HG02973 (cell line): ENCODE data around the gene R3HDM4.
"Not testable (repeated sequence)": the region's sequence is repeated elsewhere in the genome, so short reads cannot be mapped to it uniquely, and the experiment has no call there.

ENCODE experiments used
- ATAC-seq: cut with Tn5 transposase; IDR thresholded peaks from one replicate; pipeline ENCODE4 v1.9.1; 2021; ENCODE audit warnings: moderate library complexity; ENCODE audit not compliant: unreplicated experiment

Gene R3HDM4

DNA sequence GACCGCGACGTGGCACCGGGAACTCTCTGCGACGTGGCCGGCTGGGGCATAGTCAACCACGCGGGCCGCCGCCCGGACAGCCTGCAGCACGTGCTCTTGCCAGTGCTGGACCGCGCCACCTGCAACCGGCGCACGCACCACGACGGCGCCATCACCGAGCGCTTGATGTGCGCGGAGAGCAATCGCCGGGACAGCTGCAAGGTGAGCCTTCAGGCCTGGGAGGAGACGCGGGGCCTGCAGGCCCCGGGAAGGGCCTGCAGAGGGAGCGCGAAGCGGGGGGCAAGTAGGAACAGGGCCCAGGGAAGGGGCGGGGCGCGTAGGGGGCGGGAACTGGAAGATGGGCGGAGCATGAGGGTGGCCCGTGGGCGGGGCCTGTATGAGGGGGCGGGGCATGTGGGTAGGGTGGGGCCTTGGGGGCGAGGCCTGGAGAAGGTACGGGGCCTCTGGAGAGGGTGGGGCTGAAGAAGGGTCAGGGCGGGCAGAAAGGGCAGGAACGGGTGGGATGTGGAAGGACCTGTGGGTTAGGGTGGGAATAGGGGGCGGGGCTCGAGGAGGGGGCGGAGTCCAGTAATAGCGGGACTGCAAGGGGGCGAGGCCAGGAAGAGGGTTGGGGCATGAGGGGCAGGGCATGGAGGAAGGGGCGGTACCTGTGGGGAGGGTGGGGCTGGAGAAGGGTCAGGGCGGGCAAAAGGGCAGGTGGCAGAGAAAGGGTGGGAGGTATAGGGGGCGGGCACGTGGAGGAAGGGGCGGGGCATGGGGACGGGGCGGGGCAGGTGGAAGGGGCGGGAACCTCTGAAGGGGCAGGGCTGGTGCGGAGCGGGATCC is 51.1 kb downstream of the R3HDM4 start:
- ATAC-seq, result no peak

DNA sequence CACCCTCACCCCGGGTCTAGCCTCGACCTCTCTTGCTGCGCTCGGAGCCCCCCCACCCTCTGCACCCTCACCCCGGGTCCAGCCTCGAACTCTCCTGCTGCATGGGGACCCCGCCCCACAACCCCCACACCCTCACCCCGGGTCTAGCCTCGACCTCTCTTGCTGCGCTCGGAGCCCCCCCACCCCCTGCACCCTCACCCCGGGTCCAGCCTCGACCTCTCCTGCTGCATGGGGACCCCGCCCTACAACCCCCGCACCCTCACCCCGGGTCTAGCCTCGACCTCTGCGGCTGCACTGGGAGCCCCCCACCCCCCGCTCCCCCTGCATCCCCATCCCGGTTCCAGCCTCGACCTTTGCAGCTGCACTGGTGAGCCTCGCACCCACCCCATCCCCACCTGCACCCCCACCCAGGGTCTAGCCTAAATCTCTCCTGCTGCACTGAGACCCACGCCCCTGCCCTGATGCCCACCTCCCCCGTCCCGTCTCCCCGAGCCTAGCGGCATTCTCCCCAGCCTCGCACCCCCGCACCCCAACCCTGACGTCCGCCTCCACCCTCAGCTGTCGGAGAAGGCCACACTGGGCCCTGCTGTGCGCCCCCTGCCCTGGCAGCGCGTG is 51.8 kb downstream of the R3HDM4 start:
- no peak for ATAC-seq

DNA sequence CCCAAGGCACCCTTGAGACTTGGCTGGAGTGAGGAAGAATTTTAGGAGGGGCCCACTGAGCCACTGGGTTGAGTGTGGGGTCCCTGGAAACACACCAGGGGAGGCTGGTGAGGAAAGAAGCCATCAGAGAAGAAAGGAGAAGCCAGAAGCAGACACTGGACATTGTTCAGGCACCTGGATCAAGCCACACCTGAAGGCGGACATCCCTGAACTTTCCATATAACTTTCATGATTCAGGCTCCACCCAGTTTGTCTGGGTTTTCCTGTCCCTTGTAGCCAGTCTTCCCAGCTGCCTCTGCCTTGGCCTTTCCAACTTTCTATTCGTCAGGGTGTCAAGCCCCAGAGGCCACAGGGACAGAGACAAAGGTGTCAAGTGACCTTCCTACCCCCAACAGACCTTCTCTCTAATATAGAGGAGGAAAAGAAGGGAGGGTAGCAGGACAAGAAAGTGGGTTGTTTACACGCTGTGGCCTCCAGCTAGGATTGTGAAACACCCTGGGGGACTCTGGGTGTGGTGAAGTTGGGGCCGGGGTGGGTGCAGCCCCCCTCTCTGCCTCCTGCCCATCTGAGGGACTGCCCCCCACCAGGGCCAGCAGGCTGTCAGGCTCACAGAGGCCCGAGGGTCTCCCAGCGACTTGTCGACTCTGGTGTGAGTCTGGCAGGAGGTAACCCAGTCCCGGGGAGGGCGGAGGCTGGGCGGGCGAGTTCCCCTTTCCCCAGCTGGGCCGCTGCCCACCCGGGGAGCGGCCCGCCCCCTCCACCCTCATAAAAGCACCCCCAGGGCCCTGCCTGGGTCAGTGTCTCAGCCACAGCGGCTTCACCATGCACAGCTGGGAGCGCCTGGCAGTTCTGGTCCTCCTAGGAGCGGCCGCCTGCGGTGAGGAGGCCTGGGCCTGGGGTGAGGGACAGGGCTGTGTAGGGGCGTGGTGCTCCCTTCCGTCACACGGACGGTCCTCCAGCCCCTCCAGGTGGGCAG is 53.9 kb downstream of the R3HDM4 start, which contains the start of gene CFD:
Gene CFD (plus strand): TSS at position 797 of the 976 bp plus-strand sequence. CDS start 26 bp downstream, at position 823.
- ATAC-seq, result no peak

DNA sequence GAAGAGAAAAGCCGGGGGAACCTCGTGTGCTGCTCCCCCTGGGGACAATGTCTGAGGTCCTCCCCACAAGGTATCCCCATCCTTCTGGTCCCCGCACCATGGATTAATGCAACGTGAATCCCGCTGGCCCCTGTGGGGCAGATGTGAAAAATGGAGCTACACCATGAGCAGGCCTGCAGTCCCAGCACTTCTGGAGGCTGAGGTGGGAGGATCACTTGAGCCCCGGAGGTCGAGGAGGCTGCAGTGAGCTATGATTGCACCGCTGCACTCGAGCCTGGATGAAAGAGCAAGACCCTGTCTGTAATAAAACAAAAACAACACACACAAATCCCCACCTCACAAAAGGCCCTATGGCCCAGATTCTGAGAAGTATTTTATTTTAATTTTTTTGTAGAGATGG is 54.7 kb downstream of the R3HDM4 start:
- ATAC-seq, result no peak

DNA sequence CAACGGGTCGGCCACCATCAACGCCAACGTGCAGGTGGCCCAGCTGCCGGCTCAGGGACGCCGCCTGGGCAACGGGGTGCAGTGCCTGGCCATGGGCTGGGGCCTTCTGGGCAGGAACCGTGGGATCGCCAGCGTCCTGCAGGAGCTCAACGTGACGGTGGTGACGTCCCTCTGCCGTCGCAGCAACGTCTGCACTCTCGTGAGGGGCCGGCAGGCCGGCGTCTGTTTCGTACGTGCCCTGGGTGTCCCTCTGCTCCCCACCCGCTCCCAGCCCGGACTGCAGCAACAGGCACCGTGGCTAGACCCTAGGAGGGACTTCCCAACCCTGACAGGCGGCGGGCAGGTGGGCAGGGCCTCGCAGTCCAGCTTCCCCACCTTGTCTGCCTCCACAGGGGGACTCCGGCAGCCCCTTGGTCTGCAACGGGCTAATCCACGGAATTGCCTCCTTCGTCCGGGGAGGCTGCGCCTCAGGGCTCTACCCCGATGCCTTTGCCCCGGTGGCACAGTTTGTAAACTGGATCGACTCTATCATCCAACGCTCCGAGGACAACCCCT is 57.4 kb downstream of the R3HDM4 start:
- ATAC-seq, result no peak

DNA sequence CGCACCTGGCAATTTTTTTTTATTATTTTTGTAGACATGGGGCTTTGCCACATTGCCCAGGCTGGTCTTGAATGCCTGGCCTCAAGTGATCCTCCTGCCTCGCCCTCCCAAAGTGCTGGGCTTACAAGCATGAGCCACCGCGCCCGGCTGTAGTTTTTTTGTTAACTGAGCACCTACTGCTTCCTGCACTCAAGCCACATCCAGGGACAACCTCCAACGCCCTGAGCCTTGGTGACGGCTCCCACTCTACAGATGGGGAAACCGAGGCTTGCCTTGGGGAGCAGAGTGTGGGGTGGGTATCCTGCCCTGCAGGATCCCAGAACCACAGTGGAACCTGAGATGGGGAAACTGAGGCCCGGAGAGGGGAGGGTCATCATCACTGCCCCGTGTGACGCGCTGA is 57.9 kb downstream of the R3HDM4 start:
- no peak for ATAC-seq

DNA sequence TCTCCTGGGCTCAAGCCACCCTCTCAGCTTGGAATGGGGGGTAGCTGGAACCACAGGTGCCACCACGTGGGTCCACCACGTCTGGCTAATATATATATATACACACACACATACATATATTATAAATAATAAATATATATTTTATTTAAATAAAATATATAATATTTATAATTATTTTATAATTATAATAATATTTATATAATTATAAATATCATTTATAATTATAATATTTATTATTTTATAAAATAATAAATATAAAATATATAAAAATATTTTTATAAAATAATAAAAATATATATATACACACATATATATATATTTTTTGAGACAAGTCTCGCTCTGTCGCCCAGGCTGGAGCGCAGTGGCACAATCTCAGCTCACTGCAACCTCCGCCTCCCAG is 58.5 kb downstream of the R3HDM4 start:
- no peak for ATAC-seq

DNA sequence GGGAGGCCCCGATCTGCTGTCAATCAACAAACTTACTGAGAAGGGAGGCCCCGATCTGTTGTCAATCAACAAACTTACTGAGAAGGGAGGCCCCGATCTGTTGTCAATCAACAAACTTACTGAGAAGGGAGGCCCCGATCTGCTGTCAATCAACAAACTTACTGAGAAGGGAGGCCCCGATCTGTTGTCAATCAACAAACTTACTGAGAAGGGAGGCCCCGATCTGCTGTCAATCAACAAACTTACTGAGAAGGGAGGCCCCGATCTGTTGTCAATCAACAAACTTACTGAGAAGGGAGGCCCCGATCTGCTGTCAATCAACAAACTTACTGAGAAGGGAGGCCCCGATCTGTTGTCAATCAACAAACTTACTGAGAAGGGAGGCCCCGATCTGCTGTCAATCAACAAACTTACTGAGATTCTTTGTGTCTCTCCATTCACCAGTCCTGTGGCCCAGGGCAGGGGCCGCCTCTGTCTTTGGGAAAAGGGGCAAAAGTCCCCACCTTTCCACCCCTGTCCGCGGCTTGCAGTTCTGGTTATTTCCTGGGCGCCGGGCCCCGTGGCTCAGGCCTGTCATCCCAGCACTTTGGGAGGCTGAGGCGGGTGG is 59.3 kb downstream of the R3HDM4 start:
- ATAC-seq, result not testable (repeated sequence)

DNA sequence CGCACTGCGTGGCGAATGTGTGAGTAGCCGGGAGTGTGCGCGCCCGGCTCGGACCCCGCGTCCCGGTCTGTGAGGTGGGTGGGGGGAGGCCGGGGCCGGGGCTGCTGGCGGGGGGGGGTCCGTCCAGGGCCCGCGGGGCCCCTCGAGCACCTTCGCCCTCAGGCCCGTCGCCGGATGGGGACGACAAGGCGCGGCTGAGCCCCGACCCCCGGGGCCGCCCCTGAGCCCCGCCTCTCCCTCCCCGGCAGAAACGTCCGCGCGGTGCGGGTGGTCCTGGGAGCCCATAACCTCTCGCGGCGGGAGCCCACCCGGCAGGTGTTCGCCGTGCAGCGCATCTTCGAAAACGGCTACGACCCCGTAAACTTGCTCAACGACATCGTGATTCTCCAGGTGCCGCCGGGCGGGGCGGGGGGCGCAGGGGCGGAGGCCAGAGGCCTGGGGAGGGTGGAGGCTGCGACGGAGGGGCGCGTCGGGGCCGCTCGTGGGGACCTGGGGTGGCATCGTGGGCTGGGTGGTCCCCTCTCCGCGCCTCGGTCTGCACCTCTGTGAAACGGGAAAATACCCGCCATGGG is 59.9 kb downstream of the R3HDM4 start:
- ATAC-seq, result no peak

DNA sequence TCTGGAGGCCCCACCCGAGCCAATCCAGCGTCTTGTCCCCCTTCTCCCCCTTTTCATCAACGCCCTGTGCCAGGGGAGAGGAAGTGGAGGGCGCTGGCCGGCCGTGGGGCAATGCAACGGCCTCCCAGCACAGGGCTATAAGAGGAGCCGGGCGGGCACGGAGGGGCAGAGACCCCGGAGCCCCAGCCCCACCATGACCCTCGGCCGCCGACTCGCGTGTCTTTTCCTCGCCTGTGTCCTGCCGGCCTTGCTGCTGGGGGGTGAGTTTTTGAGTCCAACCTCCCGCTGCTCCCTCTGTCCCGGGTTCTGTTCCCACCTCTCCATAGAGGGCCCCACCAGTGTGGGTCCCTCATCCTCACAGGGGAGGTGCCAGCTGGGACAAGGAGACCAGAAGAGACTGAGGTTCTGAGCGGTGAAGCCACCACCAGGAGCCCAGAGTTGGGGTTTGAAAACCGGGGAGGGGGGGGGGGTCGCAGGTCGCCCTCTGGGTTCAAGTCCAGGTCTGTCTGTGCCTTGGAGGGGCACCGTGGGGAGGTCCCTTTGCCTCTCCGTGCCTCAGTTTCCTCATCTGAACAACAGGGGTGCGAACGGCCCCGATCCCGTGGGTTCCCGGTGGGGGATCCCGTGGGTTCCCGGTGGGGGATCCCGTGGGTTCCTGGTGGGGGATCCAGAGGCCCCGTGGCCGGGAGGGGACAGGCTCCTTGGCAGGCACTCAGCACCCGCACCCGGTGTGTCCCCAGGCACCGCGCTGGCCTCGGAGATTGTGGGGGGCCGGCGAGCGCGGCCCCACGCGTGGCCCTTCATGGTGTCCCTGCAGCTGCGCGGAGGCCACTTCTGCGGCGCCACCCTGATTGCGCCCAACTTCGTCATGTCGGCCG is 60.6 kb downstream of the R3HDM4 start, which contains the start of gene ELANE:
Gene ELANE (plus strand): TSS at position 168 of the 878 bp plus-strand sequence. CDS start 26 bp downstream, at position 194.
- ATAC-seq, result no peak

DNA sequence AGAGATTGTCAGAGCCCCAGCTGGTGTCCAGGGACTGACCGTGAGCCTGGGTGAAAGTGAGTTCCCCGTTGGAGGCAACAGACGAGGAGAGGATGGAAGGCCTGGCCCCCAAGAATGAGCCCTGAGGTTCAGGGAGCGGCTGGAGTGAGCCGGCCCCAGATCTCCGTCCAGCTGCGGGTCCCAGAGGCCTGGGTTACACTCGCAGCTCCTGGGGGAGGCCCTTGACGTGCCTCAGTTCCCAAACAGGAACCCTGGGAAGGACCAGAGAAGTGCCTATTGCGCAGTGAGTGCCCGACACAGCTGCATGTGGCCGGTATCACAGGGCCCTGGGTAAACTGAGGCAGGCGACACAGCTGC is 62.1 kb downstream of the R3HDM4 start:
- no peak for ATAC-seq

DNA sequence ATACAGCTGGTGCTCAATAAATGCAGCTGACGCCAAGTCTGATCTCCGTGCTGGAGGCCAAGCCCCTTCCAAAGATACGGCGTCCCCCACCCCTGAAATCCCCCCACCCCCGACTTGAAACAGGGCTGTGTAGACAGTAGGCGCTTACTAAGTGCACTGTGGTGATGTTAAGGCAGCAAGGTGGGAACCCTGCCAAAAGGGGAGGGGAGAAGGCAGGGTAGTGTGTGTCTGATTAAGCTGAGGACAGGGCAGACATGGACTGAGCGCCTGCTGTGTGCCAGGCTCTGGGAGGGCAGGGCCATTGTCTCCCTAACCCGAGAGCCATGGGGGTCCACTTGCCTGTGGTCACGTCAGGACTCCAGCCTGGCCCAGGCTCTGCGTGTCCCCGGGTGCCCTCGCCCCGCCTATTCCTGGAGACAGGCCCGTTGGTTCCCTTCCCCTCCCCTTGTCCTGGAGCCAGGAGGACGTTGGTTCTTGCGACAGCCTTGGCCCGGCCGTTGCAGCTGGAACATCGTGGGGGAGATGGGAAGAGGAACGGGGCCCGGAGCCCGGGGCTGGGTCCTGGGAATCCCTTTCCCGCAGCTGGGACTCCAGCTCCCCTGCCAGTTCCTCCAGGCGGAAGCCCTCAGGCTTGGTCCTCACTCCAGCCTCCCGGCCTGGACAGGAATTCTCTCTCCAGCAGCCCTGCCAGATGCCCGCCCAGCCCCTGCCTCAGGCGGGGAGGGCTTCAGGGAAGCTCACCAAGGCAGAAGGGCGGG is 62.6 kb downstream of the R3HDM4 start:
- no peak for ATAC-seq

DNA sequence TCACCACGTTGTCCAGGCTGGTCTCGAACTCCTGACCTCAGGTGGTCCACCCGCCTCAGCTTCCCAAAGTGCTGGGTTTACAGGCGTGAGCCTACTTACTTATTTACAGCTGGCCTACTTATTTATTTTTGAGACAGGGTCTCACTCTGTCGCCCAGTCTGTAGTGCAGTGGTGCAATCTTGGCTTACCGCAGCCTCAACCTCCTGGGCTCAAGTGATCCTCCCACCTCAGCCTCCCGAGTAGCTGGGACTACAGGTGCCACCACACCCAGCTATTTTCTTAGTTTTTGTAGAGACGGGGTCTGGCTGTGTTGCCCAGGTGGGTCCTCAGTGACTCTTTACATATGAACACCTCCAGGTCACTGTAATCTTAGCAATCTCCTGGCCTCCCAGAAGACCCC is 63.8 kb downstream of the R3HDM4 start:
- not testable (repeated sequence) for ATAC-seq

DNA sequence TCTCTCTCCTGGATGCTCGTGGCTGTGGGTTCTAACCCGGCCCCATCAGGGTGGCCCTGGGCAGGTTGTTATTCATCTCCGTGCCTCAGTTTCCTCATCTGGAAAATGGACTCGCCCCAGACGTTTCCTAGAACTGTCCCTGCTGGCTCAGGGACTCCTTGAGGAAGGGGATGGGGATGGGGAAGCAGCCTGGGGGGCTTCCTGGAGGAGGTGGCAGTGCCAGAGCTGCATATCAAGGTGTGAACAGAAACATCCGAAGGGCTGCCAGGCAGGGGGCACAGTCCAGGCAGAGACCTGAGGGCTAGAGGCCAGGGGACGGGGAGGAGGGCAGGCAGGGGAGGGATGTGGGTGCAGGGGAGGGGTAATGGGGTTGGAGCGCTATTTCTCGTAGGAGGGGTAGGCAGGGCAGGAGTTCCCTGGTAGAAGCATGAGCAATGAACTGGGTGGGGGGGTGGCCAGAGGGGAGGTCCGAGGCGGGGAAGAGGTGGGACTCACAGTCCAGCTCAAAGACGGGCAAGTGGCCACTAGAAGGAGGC is 64.6 kb downstream of the R3HDM4 start:
- no peak for ATAC-seq
